ENCODE data around the gene GABRB1. TPM values are rescaled to one million over a fixed set of nuclear protein-coding genes. Genes with fewer than 3 reads are reported as not detected.
"Not testable (repeated sequence)": the region's sequence is repeated elsewhere in the genome, so short reads cannot be mapped to it uniquely, and the experiment has no call there.

The GABRB1 gene
- total RNA-seq, 1 donor from 2014 or later: not detected

GRCh38 chr4:47238667-47239066 lies 207.3 kb downstream of the GABRB1 start:
- no peak for DNase-seq (ENCODE audit: low spot score)
- intact Hi-C loops (cut with DNase I): no loop called here
- no peak for ATAC-seq

GRCh38 chr4:47239649-47240048 lies 208.3 kb downstream of the GABRB1 start:
- ATAC-seq (no peak), DNase-seq (ENCODE audit: low spot score) (no peak)
- intact Hi-C loops (cut with DNase I): no loop called here

DNA sequence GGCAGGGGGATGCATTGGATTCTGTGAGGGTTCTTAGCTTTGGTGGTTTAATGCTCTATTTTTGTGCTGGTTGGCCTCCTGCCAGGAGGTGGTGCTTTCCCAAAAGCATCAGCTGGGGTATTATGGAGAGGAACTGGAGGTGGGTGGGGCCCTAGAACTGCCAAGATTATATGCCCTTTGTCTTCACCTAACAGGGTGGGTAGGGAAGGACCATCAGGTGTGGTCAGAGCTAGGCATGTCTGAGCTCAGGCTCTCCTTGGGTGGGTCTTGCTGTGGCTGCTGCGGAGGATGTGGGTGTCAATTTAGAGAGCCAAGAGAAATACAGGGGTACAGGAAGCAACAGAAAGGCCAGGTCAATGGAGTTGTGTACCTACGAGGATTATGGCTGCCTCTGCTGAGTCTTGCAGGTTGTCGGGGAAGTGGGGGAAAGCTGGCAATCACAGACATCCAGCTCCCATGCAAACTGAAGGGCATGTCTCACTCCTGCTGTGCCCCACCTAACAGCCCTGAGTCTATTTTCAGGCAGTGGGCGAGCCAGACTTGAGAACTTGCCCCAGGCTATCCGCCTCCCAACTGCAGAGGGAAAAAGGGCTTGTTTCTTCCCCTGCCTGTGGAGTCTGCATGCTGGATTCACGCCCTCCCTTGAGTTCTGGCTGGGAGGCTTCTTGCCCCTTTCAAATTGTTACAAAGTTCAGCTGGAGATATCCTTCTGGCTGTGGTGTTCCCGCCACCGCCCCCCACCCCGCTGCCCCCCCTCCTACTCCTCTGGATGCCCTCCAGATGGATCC lies 220.2 kb downstream of the GABRB1 start:
- DNase-seq (ENCODE audit: low spot score): no peak
- intact Hi-C loops (cut with DNase I): no loop called here

DNA sequence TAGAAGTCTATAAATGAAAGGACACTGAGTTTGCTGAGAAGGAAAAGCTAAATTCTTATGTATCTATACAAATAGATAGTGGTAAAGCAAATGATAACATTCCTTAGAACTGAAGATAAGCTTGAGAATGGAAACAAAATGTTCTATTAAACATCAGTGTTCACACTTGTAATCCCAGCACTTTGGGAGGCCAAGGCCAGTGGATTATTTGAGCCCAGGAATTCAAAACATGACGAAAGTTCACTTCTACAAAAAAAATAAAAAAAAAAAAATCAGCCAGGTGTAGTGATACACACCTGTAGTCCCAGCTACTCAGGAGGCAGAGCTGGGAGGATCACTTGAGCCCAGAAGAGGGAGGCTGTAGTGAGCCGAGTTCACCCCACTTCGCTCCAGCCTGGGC lies 232.4 kb downstream of the GABRB1 start:
- DNase-seq (ENCODE audit: low spot score) (no peak), ATAC-seq (no peak)
- intact Hi-C loops (cut with DNase I): no loop called here

More for the DNA sequence above, 220.2 kb downstream of the GABRB1 start:
- no peak for ATAC-seq

- ATAC-seq (no peak), DNase-seq (ENCODE audit: low spot score) (no peak)
- intact Hi-C loops (cut with DNase I): no loop called here
Measured at GRCh38 chr4:47270201-47270888, 239.0 kb downstream of the GABRB1 start.

GRCh38 chr4:47271291-47271690 lies 239.9 kb downstream of the GABRB1 start:
- DNase-seq (ENCODE audit: low spot score) (no peak), ATAC-seq (no peak)
- intact Hi-C loops (cut with DNase I): no loop called here

DNA sequence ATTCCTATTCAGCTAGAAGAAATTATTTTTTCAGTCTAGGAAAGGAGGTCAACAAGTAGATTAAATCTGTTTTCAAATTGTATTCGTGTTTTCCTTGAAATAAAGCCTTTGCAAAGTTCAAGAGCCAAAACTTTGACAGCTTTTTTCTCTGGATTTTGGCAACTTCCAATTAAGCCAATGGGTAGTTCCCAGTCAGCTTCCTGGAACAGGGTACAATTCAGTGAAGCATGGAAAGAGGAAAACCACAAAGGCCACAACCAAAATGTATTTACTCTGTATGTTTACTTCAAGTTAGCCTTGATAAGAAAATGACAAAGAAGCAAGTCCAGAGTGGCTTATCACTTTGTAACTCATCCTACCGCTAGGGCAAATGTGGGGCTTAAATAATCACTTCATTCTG lies 243.5 kb downstream of the GABRB1 start:
- DNase-seq (ENCODE audit: low spot score) (no peak), ATAC-seq (no peak)
- intact Hi-C loops (cut with DNase I): no loop called here

GRCh38 chr4:47275595-47275994 lies 244.2 kb downstream of the GABRB1 start:
- intact Hi-C loops (cut with DNase I): no loop called here
- no peak for ATAC-seq
- DNase-seq (ENCODE audit: low spot score): no peak

DNA sequence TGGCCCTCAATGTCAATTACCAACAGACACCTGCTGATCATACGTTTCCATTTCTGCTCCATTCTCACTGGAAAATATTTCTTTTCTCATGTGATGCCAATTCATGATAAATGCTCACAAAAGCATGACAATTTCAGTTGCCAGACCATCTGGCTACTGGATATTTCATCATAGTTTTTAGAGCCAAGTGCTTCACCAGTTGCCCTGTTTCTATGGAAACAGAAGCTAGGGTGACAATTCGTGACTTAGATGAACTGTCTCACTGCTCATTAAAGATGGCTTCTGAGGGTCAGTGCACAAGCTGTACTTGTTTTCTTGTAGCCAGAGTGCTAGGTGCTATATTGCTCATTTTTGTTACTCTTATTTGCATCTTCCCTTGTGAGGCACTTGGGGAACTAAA lies 247.3 kb downstream of the GABRB1 start:
- ATAC-seq (no peak), DNase-seq (ENCODE audit: low spot score) (no peak)
- intact Hi-C loops (cut with DNase I): no loop called here

DNA sequence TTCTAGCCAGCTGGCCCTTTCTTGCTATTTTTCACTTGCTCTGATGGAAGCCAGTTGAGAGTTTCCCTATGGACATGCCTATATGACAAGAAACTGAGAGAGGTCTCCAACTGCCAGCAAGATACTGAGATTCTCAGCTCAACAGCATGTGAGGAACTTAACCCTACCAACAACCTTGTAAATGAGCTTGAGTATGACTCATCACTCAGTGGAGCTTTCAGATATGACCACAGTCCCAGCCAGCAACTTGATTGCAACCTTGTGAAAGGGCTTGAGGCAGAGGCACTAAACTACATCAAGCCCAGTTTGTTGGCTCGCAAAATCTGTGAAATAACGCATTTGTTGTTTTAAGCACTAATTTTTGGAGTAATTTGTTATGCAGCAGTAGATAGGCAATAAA lies 256.4 kb downstream of the GABRB1 start:
- intact Hi-C loops (cut with DNase I): no loop called here
- DNase-seq (ENCODE audit: low spot score): no peak
- ATAC-seq: no peak

DNA sequence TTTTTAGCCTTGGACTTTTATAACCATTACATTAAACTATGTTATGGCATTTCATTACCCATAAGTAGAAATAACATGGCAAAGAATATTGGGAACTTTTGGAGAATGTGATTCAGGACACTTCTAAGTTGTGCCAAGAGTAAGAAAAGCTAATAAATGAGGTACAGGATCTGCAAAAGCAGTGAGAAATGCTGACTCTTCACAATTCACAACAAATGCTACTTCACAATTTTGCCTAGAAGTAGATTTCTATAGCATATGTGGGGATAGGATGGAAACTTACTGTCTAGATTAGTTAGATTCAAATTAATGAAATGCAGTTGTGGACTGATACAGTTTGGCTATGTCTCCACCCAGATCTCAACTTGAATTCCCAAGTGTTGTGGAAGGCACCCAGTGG lies 258.4 kb downstream of the GABRB1 start:
- intact Hi-C loops (cut with DNase I): no loop called here
- DNase-seq (ENCODE audit: low spot score) (no peak), ATAC-seq (no peak)

DNA sequence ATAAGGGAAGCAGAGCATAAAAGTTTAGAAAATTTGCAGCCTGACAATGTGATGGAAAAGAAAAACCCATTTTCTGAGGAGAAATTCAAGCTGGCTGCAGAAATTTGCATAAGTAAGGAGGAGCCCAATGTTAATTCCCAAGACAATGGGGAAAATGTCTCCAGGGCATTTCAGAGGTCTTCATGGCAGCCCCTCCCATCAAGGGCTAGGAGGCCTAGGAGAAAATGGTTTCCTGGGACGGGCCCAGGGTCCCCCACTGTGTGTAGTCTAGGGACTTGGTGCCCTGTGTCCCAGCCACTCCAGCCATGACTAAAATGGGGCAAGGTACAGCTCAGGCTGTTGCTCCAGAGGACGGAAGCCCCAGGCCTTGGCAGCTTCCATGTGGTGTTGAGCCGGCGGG lies 259.5 kb downstream of the GABRB1 start:
- intact Hi-C loops (cut with DNase I); DNase-seq (ENCODE audit: low spot score); ATAC-seq: not testable (repeated sequence)

DNA sequence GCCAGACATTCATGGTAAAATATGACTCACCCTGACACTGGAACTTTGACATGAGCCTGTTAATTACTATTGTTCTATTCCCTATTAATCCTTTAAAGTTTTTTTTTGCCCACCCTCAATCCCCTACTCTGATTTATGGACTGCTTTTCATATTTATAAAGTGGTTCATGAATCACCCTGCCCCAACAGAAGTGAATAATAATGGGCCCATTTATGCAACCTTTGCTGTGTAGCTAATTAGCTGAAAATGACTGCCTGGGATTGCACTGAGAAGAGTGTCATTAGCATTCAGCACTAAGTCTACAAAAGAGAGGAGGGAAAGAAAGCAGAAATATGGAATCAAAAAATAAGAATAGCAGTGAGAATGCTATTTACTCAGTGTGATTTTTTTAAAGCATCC lies 277.8 kb downstream of the GABRB1 start:
- intact Hi-C loops (cut with DNase I): no loop called here
- no peak for DNase-seq (ENCODE audit: low spot score)
- no peak for ATAC-seq

GRCh38 chr4:47312170-47312569 lies 280.8 kb downstream of the GABRB1 start:
- DNase-seq (ENCODE audit: low spot score) (no peak), ATAC-seq (no peak)
- intact Hi-C loops (cut with DNase I): no loop called here

DNA sequence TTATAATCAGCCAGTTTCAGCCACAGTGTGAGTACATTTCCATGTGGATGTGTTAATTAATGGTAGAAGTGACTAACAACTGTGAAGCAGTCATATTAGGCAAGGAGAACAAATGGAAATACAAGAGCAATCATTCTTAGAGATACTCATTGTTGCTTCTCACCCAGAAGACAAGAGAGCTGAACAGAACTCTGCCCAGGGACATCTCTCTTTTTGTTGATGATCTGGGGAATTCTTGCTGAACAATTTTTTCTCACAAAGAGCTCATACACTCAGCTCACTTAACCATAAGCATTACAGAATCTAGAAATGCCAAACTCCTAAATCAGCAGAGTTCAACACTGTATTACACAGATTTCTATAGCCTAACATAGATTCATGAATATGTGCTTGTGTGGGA lies 282.0 kb downstream of the GABRB1 start:
- intact Hi-C loops (cut with DNase I): no loop called here
- ATAC-seq: no peak

DNA sequence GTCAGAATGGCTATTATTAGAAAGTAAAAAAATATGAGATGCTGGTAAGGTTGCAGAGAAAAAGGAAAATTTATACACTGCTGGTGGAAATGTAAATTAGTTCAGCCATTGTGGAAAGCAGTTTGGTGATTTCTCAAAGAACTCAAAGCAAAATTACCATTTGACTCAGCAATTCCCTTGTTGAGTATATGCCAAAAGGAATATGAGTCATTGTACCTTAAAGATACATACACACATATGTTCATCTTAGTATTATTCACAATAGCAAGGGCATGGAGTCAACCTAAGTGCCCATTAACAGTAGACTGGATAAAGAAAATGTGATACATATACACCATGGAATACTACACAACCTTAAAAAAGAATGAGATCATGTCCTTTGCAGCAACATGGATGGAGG lies 284.0 kb downstream of the GABRB1 start:
- no peak for ATAC-seq
- intact Hi-C loops (cut with DNase I): no loop called here
- no peak for DNase-seq (ENCODE audit: low spot score)

More for the DNA sequence above, 282.0 kb downstream of the GABRB1 start:
- DNase-seq (ENCODE audit: low spot score): no peak

- DNase-seq (ENCODE audit: low spot score) (no peak), ATAC-seq (no peak)
- intact Hi-C loops (cut with DNase I): no loop called here
Measured at GRCh38 chr4:47326025-47326424, 294.7 kb downstream of the GABRB1 start.

- intact Hi-C loops (cut with DNase I): no loop called here
- DNase-seq (ENCODE audit: low spot score): no peak
- no peak for ATAC-seq
Measured at GRCh38 chr4:47330866-47331265, 299.5 kb downstream of the GABRB1 start.

DNA sequence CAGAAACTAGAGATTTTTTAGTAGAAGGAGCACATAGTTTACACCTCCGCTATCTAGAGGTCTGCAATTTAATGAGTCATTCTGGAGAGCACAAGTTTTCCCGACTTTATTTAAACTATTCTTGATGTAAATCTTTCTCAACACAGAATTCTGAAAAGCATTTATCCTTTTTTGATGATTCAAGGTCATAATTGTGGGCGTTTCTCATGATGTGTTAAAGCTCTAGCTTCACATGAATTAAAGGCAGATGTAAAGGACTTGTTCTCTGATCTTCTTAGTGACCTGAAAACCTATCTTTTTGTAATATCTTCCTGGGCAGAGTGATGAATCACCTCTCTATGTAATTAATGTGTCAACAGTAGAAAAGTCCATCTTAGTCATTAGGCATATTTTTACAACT lies 303.3 kb downstream of the GABRB1 start:
- no peak for ATAC-seq
- DNase-seq (ENCODE audit: low spot score): no peak
- intact Hi-C loops (cut with DNase I): no loop called here

DNA sequence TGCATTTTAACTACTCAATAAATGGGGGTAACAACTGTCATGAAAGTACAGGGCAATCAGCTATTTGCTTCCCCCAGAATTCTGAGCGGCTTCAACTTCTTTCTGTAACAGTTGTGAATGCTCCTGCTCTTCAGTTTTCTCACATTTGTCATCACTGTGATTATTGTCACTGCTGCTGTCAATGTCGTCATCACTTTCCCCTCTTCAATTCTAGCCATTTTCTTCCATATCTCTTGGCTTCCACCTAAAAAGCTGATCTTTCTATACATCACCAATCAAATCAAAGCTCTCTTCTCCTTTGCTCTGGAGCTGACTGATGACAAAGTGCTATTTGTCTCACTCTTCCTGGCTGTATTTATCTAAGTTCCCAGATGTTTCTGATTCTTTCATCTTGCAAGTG lies 306.5 kb downstream of the GABRB1 start:
- DNase-seq (ENCODE audit: low spot score) (no peak), ATAC-seq (no peak)
- intact Hi-C loops (cut with DNase I): no loop called here

- DNase-seq (ENCODE audit: low spot score) (no peak), ATAC-seq (no peak)
- intact Hi-C loops (cut with DNase I): no loop called here
Measured at GRCh38 chr4:47340914-47341313, 309.5 kb downstream of the GABRB1 start.
